ENCODE data around the gene DIPK1B.
"Not testable (repeated sequence)": the region's sequence is repeated elsewhere in the genome, so short reads cannot be mapped to it uniquely, and the experiment has no call there.

The DIPK1B gene

DNA sequence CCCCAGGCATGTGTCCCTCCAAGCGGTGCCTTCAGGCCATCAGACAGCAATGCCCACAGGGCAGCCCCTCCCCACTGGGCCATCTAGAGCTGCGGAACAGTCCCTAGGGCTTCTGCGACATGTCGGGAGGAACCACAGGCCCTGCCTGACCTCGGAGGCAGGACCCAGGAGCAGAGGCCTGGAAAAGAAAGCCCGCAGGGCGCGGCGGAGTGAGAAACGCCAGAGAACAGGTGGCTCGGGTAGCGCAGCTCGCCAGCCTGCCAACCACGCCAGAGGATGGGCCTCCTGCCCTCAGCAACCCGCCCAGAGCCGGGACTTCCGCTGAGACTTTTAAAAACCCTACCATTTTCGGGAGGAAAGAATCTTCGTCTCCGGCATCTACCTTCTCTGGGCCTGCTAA, 45.0 kb downstream of the DIPK1B start:
- DNase-seq = no peak
- intact Hi-C loops (cut with DNase I) = no loop called here

DNA sequence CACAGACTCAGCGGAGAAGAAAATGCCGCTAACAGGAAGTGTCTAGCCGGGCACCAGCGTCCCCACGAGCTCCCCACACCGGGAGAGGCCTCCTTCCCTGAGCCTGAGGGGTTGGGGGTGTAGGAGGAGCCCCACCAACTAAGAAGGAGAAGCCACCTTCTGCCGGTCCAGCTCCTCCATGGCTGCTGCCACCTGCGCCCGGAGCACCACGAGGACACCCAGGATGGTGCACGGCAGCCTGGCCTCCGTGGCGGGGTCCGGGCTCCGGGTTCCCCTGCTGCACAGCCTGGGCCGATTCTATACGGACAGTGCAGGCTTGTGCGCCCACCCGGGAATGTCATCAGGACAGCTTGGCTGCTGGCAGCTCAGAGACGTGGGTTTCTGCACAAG, 45.4 kb downstream of the DIPK1B start:
- intact Hi-C loops (cut with DNase I) = no loop called here
- DNase-seq = no peak

DNA sequence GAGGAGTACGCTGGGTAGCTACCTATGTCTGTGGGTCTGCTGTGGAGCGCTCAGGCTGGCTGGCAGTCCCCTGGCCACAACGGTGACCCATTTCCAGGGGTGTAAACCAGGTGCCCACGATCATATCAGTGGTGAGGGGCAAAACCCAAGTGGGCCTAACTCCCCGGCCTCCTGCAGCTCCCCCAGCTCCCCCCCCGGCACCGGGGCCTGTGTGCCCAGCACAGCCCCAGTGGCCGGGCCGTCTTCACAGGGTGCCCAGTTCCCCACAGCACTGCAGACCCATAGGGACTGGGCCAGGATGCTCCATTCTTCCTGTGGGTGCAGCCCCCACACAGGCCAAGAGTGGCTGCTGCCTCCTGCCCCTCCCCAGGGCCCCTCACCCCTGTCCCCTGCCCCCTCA, 46.6 kb downstream of the DIPK1B start:
- intact Hi-C loops (cut with DNase I) = no loop called here
- DNase-seq = no peak

DNA sequence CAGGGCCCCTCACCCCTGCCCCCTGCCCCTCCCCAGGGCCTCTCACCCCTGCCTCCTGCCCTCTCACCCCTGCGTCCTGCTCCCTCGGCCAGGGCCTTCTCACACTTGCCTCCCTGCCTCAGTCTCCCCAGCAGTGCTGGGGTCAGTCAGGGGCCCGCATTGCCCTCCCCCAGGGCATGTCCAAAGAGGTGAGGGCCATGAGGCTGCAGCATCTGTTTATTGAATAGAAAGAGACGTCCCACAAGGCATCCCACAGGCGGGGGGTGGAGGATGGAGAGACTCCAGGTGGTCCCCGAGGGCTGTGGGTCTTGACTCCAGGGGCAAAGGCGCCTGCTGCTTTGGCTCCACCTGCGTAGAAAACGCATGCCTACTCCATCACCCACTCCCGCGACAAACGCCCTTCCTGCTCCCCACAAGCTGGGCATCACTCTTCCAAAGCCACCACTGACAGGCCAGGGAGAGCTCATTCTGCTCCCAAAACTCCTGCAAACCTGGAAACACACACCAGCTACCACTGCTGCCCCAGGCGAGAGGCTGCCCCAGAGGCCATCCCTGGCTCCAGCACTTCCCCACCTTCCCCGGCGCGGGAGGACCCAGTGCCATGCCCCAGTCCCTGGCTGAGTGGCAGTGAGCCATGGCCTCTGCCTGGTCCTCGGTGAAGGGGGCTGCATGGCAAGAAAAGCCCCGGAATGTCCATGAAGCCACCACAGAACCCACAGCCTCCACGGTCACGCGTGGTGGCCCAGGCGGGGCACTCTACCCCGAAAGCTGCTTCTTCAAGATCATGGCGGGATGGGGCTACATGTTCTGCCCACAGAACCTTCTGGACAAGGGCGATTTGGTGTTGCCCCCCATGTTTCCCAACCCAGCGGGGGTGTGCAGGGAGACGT, 47.3 kb downstream of the DIPK1B start:
- intact Hi-C loops (cut with DNase I) = no loop called here
- DNase-seq = peak in 1 of 42 donors; percentile 11

DNA sequence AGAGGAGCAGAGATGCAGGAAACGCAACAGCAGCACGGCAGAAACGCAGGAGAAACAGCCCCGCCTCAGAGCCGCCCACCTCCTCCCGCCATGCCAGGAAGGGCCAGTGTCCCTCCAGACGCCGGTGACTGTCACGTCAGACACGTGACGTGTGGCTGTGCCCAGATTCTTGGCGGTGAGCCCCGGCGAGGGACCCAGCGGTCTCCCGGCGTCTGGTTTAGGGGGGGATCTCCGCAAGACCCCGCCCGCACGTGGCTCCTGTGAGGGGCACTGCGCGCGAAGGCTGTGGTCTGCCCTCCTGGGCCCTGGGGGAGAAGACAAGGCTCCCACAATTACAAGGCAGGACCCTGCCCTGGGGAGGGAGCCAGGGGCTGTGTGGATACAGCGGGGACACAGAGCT, 48.1 kb downstream of the DIPK1B start:
- no peak for DNase-seq

DNA sequence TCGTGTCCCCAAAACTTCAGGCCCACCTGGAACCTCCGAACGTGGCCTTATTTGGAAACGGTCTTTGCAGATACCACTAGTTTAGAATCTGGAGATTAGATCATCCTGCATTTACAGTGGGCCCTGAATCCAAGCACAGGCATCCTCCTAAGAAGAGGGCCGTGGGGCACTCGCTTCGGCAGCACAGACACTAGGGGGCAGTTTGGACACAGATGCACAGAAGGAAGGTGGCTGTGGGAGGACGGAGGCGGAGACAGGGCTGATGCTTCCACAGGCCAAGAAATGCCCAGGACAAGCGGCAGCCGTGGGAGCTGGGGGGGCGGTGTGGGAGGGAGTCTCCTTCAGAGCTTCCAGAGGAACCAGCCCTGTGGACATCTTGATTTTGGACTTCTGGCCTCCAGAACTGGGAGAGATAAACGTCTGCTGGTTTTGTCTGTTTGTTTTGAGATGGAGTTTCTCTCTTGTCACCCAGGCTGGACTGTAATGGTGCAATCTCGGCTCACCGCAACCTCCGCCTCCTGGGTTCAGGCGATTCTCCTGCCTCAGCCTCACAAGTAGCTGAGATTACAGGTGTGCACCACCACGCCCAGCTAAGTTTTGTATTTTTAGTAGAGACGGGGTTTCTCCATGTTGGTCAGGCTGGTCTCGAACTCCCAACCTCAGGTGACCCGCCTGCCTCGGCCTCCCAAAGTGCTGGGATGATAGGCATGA, 48.6 kb downstream of the DIPK1B start:
- intact Hi-C loops (cut with DNase I) = not testable (repeated sequence)
- peak in 41 of 42 donors; percentile 35 to 80 (median 53) for DNase-seq

More for the DNA sequence above, 48.1 kb downstream of the DIPK1B start:
- intact Hi-C loops (cut with DNase I) = no loop called here

DNA sequence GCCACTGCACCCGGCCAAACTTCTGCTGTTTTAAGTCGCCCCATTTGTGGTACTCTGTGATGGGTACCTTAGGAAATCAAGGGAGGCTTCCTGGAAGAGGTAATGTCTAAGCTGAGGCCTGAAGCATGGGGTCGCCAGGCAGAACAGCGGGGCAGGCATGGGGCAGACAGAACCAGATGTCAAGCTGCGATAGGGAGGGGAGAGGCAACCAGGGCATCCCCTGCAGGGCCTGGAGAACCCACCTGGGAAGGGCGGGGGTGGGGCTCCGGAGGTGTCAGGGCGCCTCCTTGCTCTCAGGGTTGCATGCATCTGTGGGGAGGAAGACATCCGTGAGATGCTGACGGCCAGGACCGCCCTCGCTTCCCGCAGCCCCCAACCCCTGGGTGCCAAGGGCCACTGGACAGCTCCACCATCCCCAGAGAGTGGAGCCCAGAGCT, 49.2 kb downstream of the DIPK1B start:
- DNase-seq = no peak
- intact Hi-C loops (cut with DNase I) = no loop called here

DNA sequence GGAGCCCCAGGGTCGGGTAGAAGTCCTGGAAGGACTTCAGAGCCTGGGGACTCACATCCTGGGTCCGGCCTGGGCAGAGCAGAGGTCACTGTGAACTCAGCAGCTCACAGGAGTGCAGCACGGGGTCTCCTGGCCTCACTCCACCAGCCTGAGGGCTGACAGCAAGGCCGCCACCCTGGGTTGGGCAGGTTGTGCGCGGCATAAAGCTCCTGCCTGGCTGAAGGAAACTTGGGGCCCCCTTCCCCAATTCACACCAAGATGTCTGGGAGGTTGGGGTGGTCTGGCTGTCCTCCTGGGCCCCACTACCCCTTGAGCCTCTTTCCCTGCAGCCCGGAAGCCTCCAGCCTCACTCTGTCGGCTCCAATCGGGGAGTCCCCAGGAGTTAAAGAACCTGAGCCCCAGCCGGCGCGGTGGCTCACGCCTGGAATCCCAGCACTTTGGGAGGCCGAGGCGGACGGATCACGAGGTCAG, 49.9 kb downstream of the DIPK1B start:
- intact Hi-C loops (cut with DNase I) = no loop called here
- DNase-seq = no peak

DNA sequence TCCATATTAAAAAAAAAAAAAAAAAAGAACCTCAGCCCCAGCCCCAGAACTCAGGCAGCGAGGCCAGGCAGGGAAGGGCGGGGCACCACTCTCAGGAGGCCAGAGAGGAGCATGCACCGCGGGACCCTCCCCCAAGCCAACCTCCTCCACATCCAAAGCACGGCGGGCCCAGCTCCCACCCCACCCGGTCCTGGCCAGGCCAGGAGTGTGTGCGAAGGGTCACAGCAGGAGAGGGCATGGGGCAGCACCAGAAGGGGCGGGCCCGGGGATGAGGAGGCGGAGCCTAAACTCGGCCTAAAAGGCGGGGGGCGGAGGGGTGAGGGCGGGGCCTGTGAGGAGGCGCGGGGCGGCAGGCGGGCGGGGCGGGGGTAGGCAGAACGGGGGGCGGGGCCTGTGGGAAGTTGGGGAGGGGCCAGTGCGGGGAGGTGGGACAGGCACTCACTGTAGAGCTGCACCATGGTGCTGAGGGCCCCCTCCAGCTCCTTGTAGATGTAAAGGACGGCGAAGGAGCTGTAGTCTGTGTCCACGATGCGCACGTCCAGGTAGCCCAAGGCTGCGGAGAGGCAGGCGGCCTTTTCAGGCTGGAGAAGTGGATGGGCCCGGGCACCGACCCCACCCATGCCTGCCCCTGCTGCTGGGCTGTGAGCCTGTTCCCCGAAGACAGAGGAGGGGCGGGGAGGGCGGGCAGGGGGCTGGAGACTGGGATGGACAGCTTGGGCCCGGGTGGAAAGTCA, 50.7 kb downstream of the DIPK1B start:
- intact Hi-C loops (cut with DNase I) = no loop called here

DNA sequence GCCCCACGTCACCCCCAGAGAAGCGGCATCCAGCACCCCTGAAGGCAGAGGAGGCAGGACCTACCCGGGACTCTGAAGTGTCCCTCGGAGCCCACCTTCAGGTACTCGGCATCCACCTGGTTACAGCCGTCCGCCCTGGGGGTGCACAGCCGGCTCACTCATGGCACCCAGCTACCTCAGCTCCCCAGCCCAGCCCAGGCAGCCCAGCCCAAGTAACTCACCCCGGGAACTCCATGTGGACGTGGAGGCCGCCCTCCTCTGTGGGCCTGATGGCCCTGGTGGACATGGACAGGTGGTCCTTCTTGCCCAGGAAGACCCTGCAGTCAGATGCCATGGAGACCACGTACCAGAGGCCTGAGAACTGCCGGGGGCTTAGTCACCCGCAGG, 51.3 kb downstream of the DIPK1B start:
- DNase-seq = no peak
- intact Hi-C loops (cut with DNase I) = no loop called here

More for the DNA sequence above, 50.7 kb downstream of the DIPK1B start:
- peak in 1 of 42 donors; percentile 20 for DNase-seq

DNA sequence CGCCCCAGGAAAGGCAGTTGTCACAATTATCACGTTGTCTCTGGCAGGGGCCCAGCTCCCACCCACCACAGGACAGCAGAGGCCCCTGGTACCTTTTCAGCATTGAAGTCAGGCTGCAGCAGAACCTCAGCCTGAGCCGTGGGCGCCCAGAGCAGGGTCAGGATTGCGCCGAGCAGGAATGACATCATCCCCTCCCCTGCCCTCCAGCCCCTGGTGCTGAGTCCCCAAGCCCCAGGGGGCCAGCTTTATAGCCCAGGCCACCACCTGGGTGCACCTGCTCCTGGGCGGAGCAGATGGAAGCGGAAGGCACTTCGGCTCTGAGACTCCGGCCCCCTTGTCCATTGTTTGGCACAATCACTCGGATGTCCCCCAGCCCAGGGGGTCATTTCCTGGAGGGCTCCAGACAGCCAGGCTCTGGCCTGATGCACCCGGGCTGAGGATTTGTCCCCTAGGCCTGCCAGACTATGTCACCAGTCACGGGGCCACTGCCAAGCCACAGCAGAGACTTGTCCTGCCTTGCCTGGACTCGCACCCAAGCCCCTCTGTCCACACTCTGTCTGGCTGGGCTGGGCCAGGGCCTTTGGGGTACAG, 52.0 kb downstream of the DIPK1B start, which contains the start of gene LCN15:
TSS of gene LCN15 (minus strand) at position 218 of the 591 bp plus-strand sequence. CDS start at position 188, 30 bp downstream.
- intact Hi-C loops (cut with DNase I) = no loop called here
- DNase-seq = no peak

DNA sequence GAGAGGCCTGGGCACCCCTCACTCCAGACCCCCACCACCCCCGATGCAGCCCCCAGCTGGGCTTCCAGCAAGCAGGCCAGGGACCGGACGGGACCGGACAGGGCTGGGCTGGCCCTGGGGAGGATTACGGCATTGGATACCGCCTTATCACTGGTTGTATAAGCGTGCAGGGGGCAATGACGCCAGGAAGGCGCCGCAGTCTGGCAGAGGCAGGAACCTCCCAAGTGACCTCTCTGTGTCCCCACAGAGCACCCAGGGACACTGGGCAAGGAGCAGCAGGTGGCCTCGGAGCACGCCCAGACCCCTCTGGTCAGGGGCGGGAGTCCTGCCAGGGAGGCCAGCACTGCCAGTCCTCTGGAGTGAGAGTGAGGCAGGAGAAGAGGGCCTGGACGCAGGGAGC, 52.7 kb downstream of the DIPK1B start:
- intact Hi-C loops (cut with DNase I) = no loop called here
- no peak for DNase-seq

DNA sequence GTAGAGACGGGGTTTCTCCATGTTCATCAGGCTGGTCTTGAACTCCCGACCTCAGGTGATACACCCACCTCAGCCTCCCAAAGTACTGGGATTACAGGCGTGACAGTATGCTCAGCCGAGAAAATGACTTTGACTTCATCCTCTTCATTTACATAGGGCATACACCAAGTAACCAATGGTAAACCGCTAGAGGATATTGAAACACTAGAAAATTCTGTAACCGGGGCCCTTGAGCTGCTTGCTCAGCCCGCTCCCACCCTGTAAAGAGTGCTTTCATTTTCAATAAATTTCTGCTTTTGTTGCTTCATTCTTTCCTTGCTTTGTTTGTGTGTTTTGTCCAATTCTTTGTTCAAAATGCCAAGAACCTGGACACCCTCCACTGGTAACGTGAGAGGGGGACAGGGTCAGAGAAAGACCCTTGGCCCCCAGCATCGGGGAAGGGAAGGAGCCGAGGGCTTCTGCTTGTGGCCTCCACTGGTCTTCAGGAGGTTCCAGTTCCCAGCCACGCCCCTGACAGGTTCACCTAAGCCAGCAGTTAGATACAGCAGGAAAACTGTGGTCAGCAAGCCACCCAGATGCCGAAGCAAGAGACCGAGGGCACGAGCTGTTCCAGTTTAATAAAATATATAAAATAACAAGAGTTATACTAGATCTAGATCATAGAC, 53.5 kb downstream of the DIPK1B start:
- DNase-seq; intact Hi-C loops (cut with DNase I): not testable (repeated sequence)

DNA sequence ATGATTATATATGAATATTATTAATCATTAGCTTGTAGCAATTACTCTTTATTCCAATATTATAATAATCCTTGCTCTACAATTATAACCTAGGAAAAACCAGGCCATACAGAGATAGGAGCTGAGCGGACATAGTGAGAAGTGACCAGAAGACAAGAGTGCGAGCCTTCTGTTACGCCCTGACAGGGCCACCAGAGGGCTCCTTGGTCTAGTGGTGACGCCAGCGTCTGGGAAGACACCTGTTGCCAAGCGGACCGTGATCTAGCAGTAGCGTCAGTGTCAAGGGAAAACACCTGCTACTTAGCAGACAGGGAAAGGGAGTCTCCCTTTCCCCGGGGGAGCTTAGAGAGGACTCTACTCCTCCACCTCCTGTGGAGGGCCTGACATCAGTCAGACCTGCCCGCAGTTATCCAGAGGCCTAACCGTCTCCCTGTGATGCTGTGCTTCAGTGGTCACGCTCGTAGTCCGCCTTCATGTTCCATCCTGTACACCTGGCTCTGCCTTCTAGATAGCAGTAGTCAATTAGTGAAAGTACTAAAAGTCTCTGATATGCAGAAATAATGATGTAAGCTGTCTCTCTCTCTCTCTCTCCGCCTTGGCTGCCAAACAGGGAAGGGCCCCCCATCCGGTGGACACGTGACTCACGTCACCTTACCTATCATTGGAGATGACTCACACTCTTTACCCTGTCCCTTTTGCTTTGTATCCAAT, 54.2 kb downstream of the DIPK1B start:
- DNase-seq = peak in 41 of 42 donors; percentile 31 to 76 (median 57)
- intact Hi-C loops (cut with DNase I) = not testable (repeated sequence)

DNA sequence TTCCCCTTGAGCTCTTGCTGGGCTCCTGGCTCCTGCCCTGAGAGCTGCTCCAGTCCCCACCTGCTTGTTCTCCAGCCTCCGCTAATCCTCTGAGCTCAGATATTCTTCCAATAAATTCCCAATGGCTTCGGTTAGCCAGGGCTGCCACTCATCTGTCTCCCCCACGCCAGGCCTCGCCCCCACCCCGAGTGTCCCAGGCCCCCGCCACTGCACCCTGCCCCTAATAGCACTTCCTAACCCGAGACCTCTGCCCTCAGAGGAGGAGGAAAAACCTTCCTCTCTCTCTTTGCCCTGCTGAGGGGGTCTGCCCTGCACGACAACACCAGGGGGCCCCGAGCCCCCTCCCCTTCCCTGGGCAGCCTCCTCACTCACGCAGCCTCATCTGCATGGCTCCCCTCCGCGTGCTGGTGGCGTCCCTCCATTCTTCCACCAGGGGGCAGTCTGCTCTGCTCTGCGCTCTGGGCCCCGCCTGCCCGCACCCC, 57.4 kb downstream of the DIPK1B start:
- intact Hi-C loops (cut with DNase I) = no loop called here

DNA sequence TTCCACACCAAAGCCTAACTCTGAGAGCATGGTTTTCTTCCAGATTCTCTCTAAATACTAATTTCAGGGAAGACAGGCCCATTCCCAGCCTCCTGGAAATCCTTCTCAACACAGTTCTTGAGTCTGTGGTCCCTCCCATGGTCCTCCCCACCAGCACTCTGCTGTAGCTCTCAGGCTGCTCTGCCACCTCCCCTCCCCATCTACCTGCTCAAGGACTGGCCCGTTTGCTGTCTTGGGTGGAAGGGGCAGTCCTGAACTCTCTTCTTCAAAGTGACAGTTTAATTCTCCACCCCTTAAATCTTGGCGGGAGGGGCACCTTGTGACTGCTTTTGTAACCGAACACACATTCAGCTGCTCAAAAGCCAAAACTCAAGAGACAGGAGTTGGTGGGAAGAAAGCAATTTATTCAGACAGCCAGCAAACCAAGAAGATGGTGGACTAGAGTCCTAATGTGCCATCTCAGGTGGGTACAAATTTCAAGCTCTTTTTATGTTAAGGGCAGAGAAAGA, 59.6 kb downstream of the DIPK1B start:
- intact Hi-C loops (cut with DNase I) = no loop called here
- no peak for DNase-seq

More for the DNA sequence above, 57.4 kb downstream of the DIPK1B start:
- peak in 32 of 42 donors; percentile 29 to 82 (median 50) for DNase-seq

DNA sequence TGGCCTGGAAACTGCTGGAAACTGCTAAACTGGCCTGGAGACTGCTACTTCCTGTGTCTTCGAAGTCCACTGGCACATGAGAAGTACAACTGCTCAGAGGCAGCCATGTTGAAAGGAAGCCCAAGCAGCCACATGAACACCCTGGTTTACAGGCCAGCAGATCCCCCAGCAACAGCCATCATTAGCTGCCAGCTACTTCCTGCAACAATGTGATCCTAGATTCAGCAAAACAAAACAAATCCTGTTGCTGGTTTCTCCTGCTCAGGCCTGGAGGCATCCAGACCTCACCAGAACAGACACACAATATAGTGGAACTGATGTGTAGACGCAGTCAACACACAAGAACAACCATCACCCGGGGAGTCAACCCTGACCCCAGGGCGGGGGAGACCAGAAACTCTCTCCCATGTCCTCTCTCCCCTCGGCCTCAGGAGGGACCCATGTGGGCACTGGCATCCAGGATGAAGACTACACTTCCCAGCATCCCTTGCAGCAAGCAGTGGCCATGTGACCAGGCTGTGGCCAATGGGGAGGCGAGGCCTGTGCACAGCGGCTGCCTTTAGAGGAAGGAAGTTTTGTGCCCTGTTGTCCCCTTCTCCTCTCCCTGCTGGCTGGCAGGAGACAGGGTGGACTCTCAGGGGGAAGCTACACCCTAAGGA, 61.1 kb downstream of the DIPK1B start:
- intact Hi-C loops (cut with DNase I) = no loop called here
- DNase-seq = peak in 33 of 42 donors; percentile 22 to 69 (median 45)
